Caco-2 (cell line): ENCODE measurements around the gene ZNF174. TPM values are rescaled to one million over a fixed set of nuclear protein-coding genes. Genes with fewer than 3 reads are reported as not detected.

Source experiments
- BruUV-seq: library from RNA; stranded (reverse); fragments of 400-500 nt; replicated peaks from 2 replicates; lab custom pipeline; 2021; lab: Mats Ljungman, UMichigan
- CTCF ChIA-PET: fragments of 300-600 bp; sonication (Branson Sonifier 250); formaldehyde crosslinking; loops from one replicate; lab custom pipeline; 2022; ENCODE audit warnings: antibody characterized with exemption; lab: Charles Lee
- POLR2A ChIA-PET: fragments of 300-600 bp; sonication (Branson Sonifier 250); formaldehyde crosslinking; loops from one replicate; lab custom pipeline; 2022; ENCODE audit warnings: antibody characterized with exemption; lab: Charles Lee
- DNase-seq, 2 experiments: peaks; one replicate each; pipeline versions ENCODE4 v3.0.0 to v3.0.0-alpha.2; 2020 to 2022
- H3K27me3 ChIP-seq: replicated peaks from 2 replicates; pipeline ENCODE4 v1.6.0; 2011; ENCODE audit warnings: low read length; ENCODE audit not compliant: control insufficient read depth, insufficient read depth
- H3K36me3 ChIP-seq: 2 replicates; pipeline ENCODE4 v1.5.1; 2011; ENCODE audit warnings: low read length; ENCODE audit not compliant: control insufficient read depth, insufficient read depth
- H3K4me1 ChIP-seq: fragments of 250-450 bp; sonication (Bioruptor Pico); 2 replicates; pipeline ENCODE4 v1.5.1; 2020; ENCODE audit warnings: mild to moderate bottlenecking
- H3K4me3 ChIP-seq: 2 replicates; pipeline ENCODE4 v1.5.1; 2011; ENCODE audit warnings: low read depth, mild to moderate bottlenecking, control low read depth, low read length
- H3K9me3 ChIP-seq: fragments of 250-450 bp; sonication (Bioruptor Pico); 2 replicates; pipeline ENCODE4 v1.5.1; 2020; ENCODE audit warnings: mild to moderate bottlenecking, moderate library complexity
- H3K27ac Mint-ChIP-seq: one replicate; pipeline ENCODE4 v1.8.0; 2022; ENCODE audit warnings: mixed read lengths; ENCODE audit not compliant: unreplicated experiment
- H3K27me3 Mint-ChIP-seq: one replicate; pipeline ENCODE4 v1.8.0; 2022; ENCODE audit warnings: mixed read lengths; ENCODE audit not compliant: insufficient read depth, unreplicated experiment
- H3K36me3 Mint-ChIP-seq: one replicate; pipeline ENCODE4 v1.8.0; 2022; ENCODE audit warnings: mild to moderate bottlenecking, mixed read lengths; ENCODE audit not compliant: insufficient read depth, unreplicated experiment
- H3K4me1 Mint-ChIP-seq: one replicate; pipeline ENCODE4 v1.8.0; 2022; ENCODE audit warnings: low read depth, mixed read lengths; ENCODE audit not compliant: unreplicated experiment
- H3K4me3 Mint-ChIP-seq: one replicate; pipeline ENCODE4 v1.8.0; 2022; ENCODE audit warnings: mild to moderate bottlenecking, moderate library complexity, mixed read lengths; ENCODE audit not compliant: unreplicated experiment
- H3K9me3 Mint-ChIP-seq: one replicate; pipeline ENCODE4 v1.8.0; 2022; ENCODE audit warnings: mixed read lengths; ENCODE audit not compliant: unreplicated experiment
- intact Hi-C: fragments of 100-400 bp; cut with micrococcal nuclease; formaldehyde crosslinking; loops from one replicate; pipeline ENCODE4 v1.10.0; 2022; ENCODE audit not compliant: unreplicated experiment
- total RNA-seq: library from RNA; stranded (reverse); gene quantifications from 2 replicates; pipeline ENCODE4 v1.2.3, GENCODE V29; 2022
- TF ChIP-seq, protein P1 (sequence below), 2 experiments: fragments of 200-600 bp in 1 of 2; IDR thresholded peaks; 1 replicate in 1 of 2; 2 replicates in 1 of 2; pipeline versions ENCODE4 v1.5.1 to v1.8.0; 2011 to 2022; ENCODE audit warnings: antibody characterized with exemption in 1 of 2, control low read depth in 1 of 2, inconsistent platforms in 1 of 2, low read depth in 1 of 2, low read length in 1 of 2, mild to moderate bottlenecking in 1 of 2, moderate library complexity in 1 of 2; ENCODE audit not compliant: insufficient read depth in 1 of 2, severe bottlenecking in 1 of 2, unreplicated experiment in 1 of 2

The ZNF174 gene
- total RNA-seq, 1 experiment from 2014 or later, result 11.9 TPM

- Histone ChIP-seq H3K27me3 (no peaks in the 10 kb centered on the region), H3K9me3 (no peaks in the 10 kb centered on the region), H3K4me3 (no peak overlapping the region), H3K36me3 (no peaks in the 10 kb centered on the region), H3K4me1 (no peaks in the 10 kb centered on the region)
- Mint-ChIP-seq H3K27me3 (no peaks in the 10 kb centered on the region), H3K36me3 (peaks cover 2% of the 10 kb centered on the region), H3K4me1 (no peaks in the 10 kb centered on the region), H3K27ac (no peak overlapping the region), H3K4me3 (no peak overlapping the region), H3K9me3 (peaks cover 1% of the 10 kb centered on the region)
- no TSS peak for BruUV-seq
- no peak for DNase-seq
- ChIA-PET CTCF (no interaction called here), POLR2A (no interaction called here)
- intact Hi-C loops, result no loop called here
- TF ChIP-seq, protein P1, sequence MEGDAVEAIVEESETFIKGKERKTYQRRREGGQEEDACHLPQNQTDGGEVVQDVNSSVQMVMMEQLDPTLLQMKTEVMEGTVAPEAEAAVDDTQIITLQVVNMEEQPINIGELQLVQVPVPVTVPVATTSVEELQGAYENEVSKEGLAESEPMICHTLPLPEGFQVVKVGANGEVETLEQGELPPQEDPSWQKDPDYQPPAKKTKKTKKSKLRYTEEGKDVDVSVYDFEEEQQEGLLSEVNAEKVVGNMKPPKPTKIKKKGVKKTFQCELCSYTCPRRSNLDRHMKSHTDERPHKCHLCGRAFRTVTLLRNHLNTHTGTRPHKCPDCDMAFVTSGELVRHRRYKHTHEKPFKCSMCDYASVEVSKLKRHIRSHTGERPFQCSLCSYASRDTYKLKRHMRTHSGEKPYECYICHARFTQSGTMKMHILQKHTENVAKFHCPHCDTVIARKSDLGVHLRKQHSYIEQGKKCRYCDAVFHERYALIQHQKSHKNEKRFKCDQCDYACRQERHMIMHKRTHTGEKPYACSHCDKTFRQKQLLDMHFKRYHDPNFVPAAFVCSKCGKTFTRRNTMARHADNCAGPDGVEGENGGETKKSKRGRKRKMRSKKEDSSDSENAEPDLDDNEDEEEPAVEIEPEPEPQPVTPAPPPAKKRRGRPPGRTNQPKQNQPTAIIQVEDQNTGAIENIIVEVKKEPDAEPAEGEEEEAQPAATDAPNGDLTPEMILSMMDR (IDR thresholded peaks at IDR 0.05; ENCODE audit: insufficient read depth in 1 of 2, low read depth in 1 of 2, low read length in 1 of 2, severe bottlenecking in 1 of 2, unreplicated experiment in 1 of 2), result no peak
Observed at GRCh38 chr16:3434373-3434772, 33.4 kb downstream of the ZNF174 start.

DNA sequence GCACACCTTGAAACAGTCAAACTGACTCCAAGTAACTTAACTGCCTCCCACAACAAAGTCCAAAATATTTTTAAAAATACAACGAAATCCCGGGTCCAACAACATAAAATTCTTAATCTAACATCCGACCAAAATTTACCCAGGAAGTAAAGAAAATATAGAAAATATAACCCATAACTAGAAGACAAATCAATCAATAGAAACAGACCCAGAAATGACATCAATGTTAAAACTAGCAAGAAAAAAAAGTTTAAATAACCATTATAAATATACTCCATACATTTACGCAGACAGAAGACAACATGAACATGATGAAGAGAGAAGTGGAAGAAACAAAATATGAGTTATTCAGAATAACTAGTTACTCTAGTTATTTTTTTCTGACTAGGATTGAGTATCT, 38.6 kb downstream of the ZNF174 start:
- H3K27me3 ChIP-seq, result no peaks in the 10 kb centered on the region
- CTCF ChIA-PET, result no interaction called here
- Mint-ChIP-seq H3K9me3 (peaks cover 9% of the 10 kb centered on the region), H3K27ac (no peak overlapping the region), H3K36me3 (peaks cover 17% of the 10 kb centered on the region), H3K4me3 (no peak overlapping the region), H3K27me3 (no peaks in the 10 kb centered on the region), H3K4me1 (no peaks in the 10 kb centered on the region)
- TF ChIP-seq, protein P1 (IDR thresholded peaks at IDR 0.05; ENCODE audit: insufficient read depth in 1 of 2, low read depth in 1 of 2, low read length in 1 of 2, severe bottlenecking in 1 of 2, unreplicated experiment in 1 of 2), result no peak
- DNase-seq, result no peak
- no peaks in the 10 kb centered on the region for H3K4me1 ChIP-seq
- H3K9me3 ChIP-seq, result no peaks in the 10 kb centered on the region; the same call in 1 of the 2 replicates
- intact Hi-C loops, result loop anchor here (5.0 kb wide), 1 partner anchor 157 kb away; the partner anchor contains the start of gene ZNF263
- BruUV-seq, result no TSS peak
- H3K4me3 ChIP-seq, result no peak overlapping the region
- POLR2A ChIA-PET, result interaction anchor here (0.6 kb wide), 1 partner anchor 189 kb away, joined by 3 read pairs; no protein-coding TSS in a partner anchor
- H3K36me3 ChIP-seq, result no peaks in the 10 kb centered on the region

GRCh38 chr16:3443108-3444031, 42.4 kb downstream of the ZNF174 start, which contains the start of the genes NAA60 and ZNF597:
TSS of gene NAA60 (plus strand) at chr16:3443680. CDS start at chr16:3476228, 32,548 bp downstream.
TSS of gene ZNF597 (minus strand) at chr16:3443504. CDS start at chr16:3443153, 351 bp downstream.
- BruUV-seq, result no TSS peak
- Histone ChIP-seq H3K4me3 (peak within 1 kb of the TSS; percentile 61), H3K4me1 (no peaks in the 10 kb centered on the region), H3K27me3 (no peaks in the 10 kb centered on the region), H3K9me3 (no peaks in the 10 kb centered on the region; the same call in 1 of the 2 replicates), H3K36me3 (no peaks in the 10 kb centered on the region)
- Mint-ChIP-seq H3K4me1 (no peaks in the 10 kb centered on the region), H3K27ac (peak within 1 kb of the TSS; percentile 94), H3K27me3 (no peaks in the 10 kb centered on the region), H3K4me3 (peak within 1 kb of the TSS; percentile 91), H3K9me3 (peaks cover 9% of the 10 kb centered on the region), H3K36me3 (peaks cover 23% of the 10 kb centered on the region)
- DNase-seq, result peak; percentile 85 to 89
- intact Hi-C loops, result loop anchor here (2.0 to 5.0 kb wide), 2 partner anchors 15 to 161 kb away; partner anchors contain the start of gene ZNF263
- TF ChIP-seq, protein P1 (IDR thresholded peaks at IDR 0.05; ENCODE audit: insufficient read depth in 1 of 2, low read depth in 1 of 2, low read length in 1 of 2, severe bottlenecking in 1 of 2, unreplicated experiment in 1 of 2), result no peak
- ChIA-PET POLR2A (interaction anchor here (0.5 to 2.3 kb wide), 9 partner anchors 10 to 285 kb away, joined by 3 to 25 read pairs (median 8); partner anchors contain the start of genes TIGD7, ZNF174, ZNF263 and ZNF75A), CTCF (interaction anchor here (0.6 to 2.5 kb wide), 6 partner anchors 9 to 139 kb away, joined by 3 to 6 read pairs (median 4); partner anchors contain the start of genes ZNF174 and ZSCAN32)
